ENCODE measurements around the gene CCL3.

The CCL3 gene

GRCh38 chr17:36089888-36090836 is at the start of gene CCL3:
TSS of gene CCL3 (minus strand) at chr17:36090143. CDS start at chr17:36090058, 85 bp downstream.
- Histone ChIP-seq H3K9ac (ENCODE audit: insufficient read length, low read depth) (no peak within 1 kb of the TSS), H3K27me3 (ENCODE audit: insufficient read depth, insufficient read length) (no peaks in the 10 kb centered on the region), H3K36me3 (ENCODE audit: insufficient read depth, insufficient read length, low read length) (no peaks in the 10 kb centered on the region), H3K4me3 (ENCODE audit: insufficient read length, low read depth) (no peak within 1 kb of the TSS), H3K4me1 (ENCODE audit: insufficient read depth, insufficient read length) (peaks cover 1% of the 10 kb centered on the region), H3K9me3 (ENCODE audit: insufficient read depth, low read length) (no peaks in the 10 kb centered on the region)
- no peak for DNase-seq (ENCODE audit: low read depth, low spot score)
- TF ChIP-seq SUZ12 (IDR thresholded peaks at IDR 0.05; ENCODE audit: extremely low read depth, insufficient read depth, insufficient read length): no peak
- no peak for TF ChIP-seq YY1 (IDR thresholded peaks at IDR 0.05; ENCODE audit: insufficient read depth, insufficient read length)
- no peak for TF ChIP-seq ZNF274 (IDR thresholded peaks at IDR 0.05; ENCODE audit: low read depth, low read length)

- no peaks in the 10 kb centered on the region for H3K36me3 ChIP-seq (ENCODE audit: insufficient read depth, insufficient read length, low read length)
- H3K9me3 ChIP-seq (ENCODE audit: insufficient read depth, low read length): no peaks in the 10 kb centered on the region
- DNase-seq (ENCODE audit: low read depth, low spot score): no peak
- no peaks in the 10 kb centered on the region for H3K27me3 ChIP-seq (ENCODE audit: insufficient read depth, insufficient read length)
- no peaks in the 10 kb centered on the region for H3K4me1 ChIP-seq (ENCODE audit: insufficient read depth, insufficient read length)
- H3K9ac ChIP-seq (ENCODE audit: insufficient read length, low read depth): no peak overlapping the region
- TF ChIP-seq SUZ12 (IDR thresholded peaks at IDR 0.05; ENCODE audit: extremely low read depth, insufficient read depth, insufficient read length): no peak
- no peak for TF ChIP-seq ZNF274 (IDR thresholded peaks at IDR 0.05; ENCODE audit: low read depth, low read length)
- TF ChIP-seq YY1 (IDR thresholded peaks at IDR 0.05; ENCODE audit: insufficient read depth, insufficient read length): no peak
- H3K4me3 ChIP-seq (ENCODE audit: insufficient read length, low read depth): no peak overlapping the region
Measured at GRCh38 chr17:36136439-36136838, 46.5 kb upstream of the CCL3 start.

- no peak for DNase-seq (ENCODE audit: low read depth, low spot score)
- H3K36me3 ChIP-seq (ENCODE audit: insufficient read depth, insufficient read length, low read length): no peaks in the 10 kb centered on the region
- no peak overlapping the region for H3K9ac ChIP-seq (ENCODE audit: insufficient read length, low read depth)
- TF ChIP-seq YY1 (IDR thresholded peaks at IDR 0.05; ENCODE audit: insufficient read depth, insufficient read length) (no peak), SUZ12 (IDR thresholded peaks at IDR 0.05; ENCODE audit: extremely low read depth, insufficient read depth, insufficient read length) (no peak), ZNF274 (IDR thresholded peaks at IDR 0.05; ENCODE audit: low read depth, low read length) (no peak)
- H3K4me3 ChIP-seq (ENCODE audit: insufficient read length, low read depth): no peak overlapping the region
- H3K9me3 ChIP-seq (ENCODE audit: insufficient read depth, low read length): no peaks in the 10 kb centered on the region
- no peaks in the 10 kb centered on the region for H3K4me1 ChIP-seq (ENCODE audit: insufficient read depth, insufficient read length)
- no peaks in the 10 kb centered on the region for H3K27me3 ChIP-seq (ENCODE audit: insufficient read depth, insufficient read length)
Measured at GRCh38 chr17:36136036-36136435, 46.1 kb upstream of the CCL3 start.

GRCh38 chr17:36135465-36135864 is 45.5 kb upstream of the CCL3 start:
- Histone ChIP-seq H3K27me3 (ENCODE audit: insufficient read depth, insufficient read length) (no peaks in the 10 kb centered on the region), H3K36me3 (ENCODE audit: insufficient read depth, insufficient read length, low read length) (no peaks in the 10 kb centered on the region), H3K4me1 (ENCODE audit: insufficient read depth, insufficient read length) (no peaks in the 10 kb centered on the region), H3K9ac (ENCODE audit: insufficient read length, low read depth) (no peak overlapping the region), H3K4me3 (ENCODE audit: insufficient read length, low read depth) (no peak overlapping the region), H3K9me3 (ENCODE audit: insufficient read depth, low read length) (no peaks in the 10 kb centered on the region)
- TF ChIP-seq YY1 (IDR thresholded peaks at IDR 0.05; ENCODE audit: insufficient read depth, insufficient read length): no peak
- TF ChIP-seq ZNF274 (IDR thresholded peaks at IDR 0.05; ENCODE audit: low read depth, low read length): no peak
- no peak for TF ChIP-seq SUZ12 (IDR thresholded peaks at IDR 0.05; ENCODE audit: extremely low read depth, insufficient read depth, insufficient read length)
- DNase-seq (ENCODE audit: low read depth, low spot score): no peak

GRCh38 chr17:36133602-36134236 is 43.8 kb upstream of the CCL3 start:
- no peak for DNase-seq (ENCODE audit: low read depth, low spot score)
- Histone ChIP-seq H3K4me3 (ENCODE audit: insufficient read length, low read depth) (no peak overlapping the region), H3K9ac (ENCODE audit: insufficient read length, low read depth) (no peak overlapping the region), H3K9me3 (ENCODE audit: insufficient read depth, low read length) (no peaks in the 10 kb centered on the region), H3K27me3 (ENCODE audit: insufficient read depth, insufficient read length) (no peaks in the 10 kb centered on the region), H3K4me1 (ENCODE audit: insufficient read depth, insufficient read length) (no peaks in the 10 kb centered on the region), H3K36me3 (ENCODE audit: insufficient read depth, insufficient read length, low read length) (no peaks in the 10 kb centered on the region)
- TF ChIP-seq ZNF274 (IDR thresholded peaks at IDR 0.05; ENCODE audit: low read depth, low read length): no peak
- TF ChIP-seq YY1 (IDR thresholded peaks at IDR 0.05; ENCODE audit: insufficient read depth, insufficient read length): no peak
- TF ChIP-seq SUZ12 (IDR thresholded peaks at IDR 0.05; ENCODE audit: extremely low read depth, insufficient read depth, insufficient read length): no peak

GRCh38 chr17:36132421-36132831 is 42.5 kb upstream of the CCL3 start:
- no peaks in the 10 kb centered on the region for H3K36me3 ChIP-seq (ENCODE audit: insufficient read depth, insufficient read length, low read length)
- no peak overlapping the region for H3K4me3 ChIP-seq (ENCODE audit: insufficient read length, low read depth)
- DNase-seq (ENCODE audit: low read depth, low spot score): no peak
- H3K9me3 ChIP-seq (ENCODE audit: insufficient read depth, low read length): no peaks in the 10 kb centered on the region
- H3K9ac ChIP-seq (ENCODE audit: insufficient read length, low read depth): no peak overlapping the region
- H3K27me3 ChIP-seq (ENCODE audit: insufficient read depth, insufficient read length): no peaks in the 10 kb centered on the region
- H3K4me1 ChIP-seq (ENCODE audit: insufficient read depth, insufficient read length): no peaks in the 10 kb centered on the region
- TF ChIP-seq SUZ12 (IDR thresholded peaks at IDR 0.05; ENCODE audit: extremely low read depth, insufficient read depth, insufficient read length) (no peak), YY1 (IDR thresholded peaks at IDR 0.05; ENCODE audit: insufficient read depth, insufficient read length) (no peak), ZNF274 (IDR thresholded peaks at IDR 0.05; ENCODE audit: low read depth, low read length) (no peak)

GRCh38 chr17:36131931-36132330 is 42.0 kb upstream of the CCL3 start:
- no peaks in the 10 kb centered on the region for H3K4me1 ChIP-seq (ENCODE audit: insufficient read depth, insufficient read length)
- DNase-seq (ENCODE audit: low read depth, low spot score): no peak
- no peak overlapping the region for H3K4me3 ChIP-seq (ENCODE audit: insufficient read length, low read depth)
- no peaks in the 10 kb centered on the region for H3K27me3 ChIP-seq (ENCODE audit: insufficient read depth, insufficient read length)
- H3K9me3 ChIP-seq (ENCODE audit: insufficient read depth, low read length): no peaks in the 10 kb centered on the region
- TF ChIP-seq YY1 (IDR thresholded peaks at IDR 0.05; ENCODE audit: insufficient read depth, insufficient read length) (no peak), SUZ12 (IDR thresholded peaks at IDR 0.05; ENCODE audit: extremely low read depth, insufficient read depth, insufficient read length) (no peak), ZNF274 (IDR thresholded peaks at IDR 0.05; ENCODE audit: low read depth, low read length) (no peak)
- no peaks in the 10 kb centered on the region for H3K36me3 ChIP-seq (ENCODE audit: insufficient read depth, insufficient read length, low read length)
- H3K9ac ChIP-seq (ENCODE audit: insufficient read length, low read depth): no peak overlapping the region
